ENCODE measurements around the gene ADAMTS19. TPM values are rescaled to one million over a fixed set of nuclear protein-coding genes. Genes with fewer than 3 reads are reported as not detected.

ADAMTS19 gene
- total and polyA plus RNA-seq, 2 of the 13 experiments (the other 11 are each of a cell fraction or from before 2014, with no cell fraction given): not detected

DNA sequence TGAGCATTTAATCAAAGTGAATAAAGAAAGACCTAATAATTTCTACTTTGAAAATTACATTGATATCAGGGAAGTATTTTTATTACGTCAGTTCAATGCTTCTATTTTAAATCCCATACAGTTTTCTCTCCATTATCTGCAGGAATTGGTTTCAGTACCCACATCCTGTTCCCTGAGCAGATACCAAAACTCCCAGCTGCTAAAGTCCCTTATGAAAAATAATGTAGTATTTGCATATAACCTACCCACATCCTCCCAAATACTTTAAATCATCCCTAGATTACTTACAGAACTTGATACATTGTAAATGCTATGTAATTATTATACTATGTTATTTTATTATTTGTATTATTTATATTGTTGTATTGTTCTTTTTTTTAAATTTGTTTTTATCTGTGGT, 162.4 kb downstream of the ADAMTS19 start:
- POLR2A ChIA-PET: no interaction called here
- in situ Hi-C loops (cut with HindIII; ENCODE audit: extremely low pct_ligation_motif_present, low pct_unique_long_range_greater_than_20kb) (no loop called here), intact Hi-C loops (cut with micrococcal nuclease; ENCODE audit: unreplicated experiment) (no loop called here)
- Histone ChIP-seq H2AFZ (ENCODE audit: low read length) (no peak overlapping the region), H3K27me3 (ENCODE audit: control insufficient read depth in 1 of 2, insufficient read depth in 2 of 2, low read length in 2 of 2) (no peaks in the 10 kb centered on the region), H3K79me2 (ENCODE audit: insufficient read depth, low read length) (no peaks in the 10 kb centered on the region), H4K20me1 (ENCODE audit: insufficient read depth, low read length) (no peaks in the 10 kb centered on the region), H3K9me3 (ENCODE audit: low read length) (no peaks in the 10 kb centered on the region), H3K27ac (ENCODE audit: extremely low read length, insufficient read depth, low read length) (no peak overlapping the region), H3K4me1 (ENCODE audit: insufficient read depth, low read length) (no peaks in the 10 kb centered on the region), H3K36me3 (replicated peaks in 1 of 2; ENCODE audit: control insufficient read depth in 1 of 2, insufficient read depth in 2 of 2, low read length in 2 of 2) (no peaks in the 10 kb centered on the region), H3K4me2 (ENCODE audit: low read depth, low read length) (no peak overlapping the region), H3K4me3 (replicated peaks in 1 of 3; ENCODE audit: insufficient read depth in 1 of 3, low read depth in 2 of 3, low read length in 3 of 3) (no peak overlapping the region), H3K9ac (ENCODE audit: insufficient read depth, low read depth, low read length) (no peak overlapping the region)
- BruUV-seq (replicated peaks): no TSS peak
- ATAC-seq: no peak
- CTCF ChIA-PET (ENCODE audit: low intra/inter-chr PET ratio, low total read pairs): interaction anchor here (0.6 kb wide), 1 partner anchor 668 kb away, joined by 3 read pairs; no protein-coding TSS in a partner anchor
- FAIRE-seq: no peak
- no peak for DNase-seq (ENCODE audit: low spot score)
- 0% methylated on average over 1 of the region's 1 CpG for WGBS (ENCODE audit: low lambda C conversion rate)
- TF ChIP-seq ZHX1 (CRISPR knock-in tag; IDR thresholded peaks at IDR 0.05; ENCODE audit: low read depth): no peak
- TF ChIP-seq ZNF225 (CRISPR knock-in tag; IDR thresholded peaks at IDR 0.05): no peak
- TF ChIP-seq ZNF12 (CRISPR knock-in tag; IDR thresholded peaks at IDR 0.05): no peak
- TF ChIP-seq, protein P1, sequence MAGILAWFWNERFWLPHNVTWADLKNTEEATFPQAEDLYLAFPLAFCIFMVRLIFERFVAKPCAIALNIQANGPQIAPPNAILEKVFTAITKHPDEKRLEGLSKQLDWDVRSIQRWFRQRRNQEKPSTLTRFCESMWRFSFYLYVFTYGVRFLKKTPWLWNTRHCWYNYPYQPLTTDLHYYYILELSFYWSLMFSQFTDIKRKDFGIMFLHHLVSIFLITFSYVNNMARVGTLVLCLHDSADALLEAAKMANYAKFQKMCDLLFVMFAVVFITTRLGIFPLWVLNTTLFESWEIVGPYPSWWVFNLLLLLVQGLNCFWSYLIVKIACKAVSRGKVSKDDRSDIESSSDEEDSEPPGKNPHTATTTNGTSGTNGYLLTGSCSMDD (CRISPR knock-in tag; IDR thresholded peaks at IDR 0.05): no peak
- TF ChIP-seq SRSF4 (IDR thresholded peaks at IDR 0.05; ENCODE audit: low read depth, low read length, poor library complexity, severe bottlenecking): no peak
- TF ChIP-seq HOXA3 (CRISPR knock-in tag; IDR thresholded peaks at IDR 0.05): no peak
- TF ChIP-seq ZMYM3 (CRISPR knock-in tag; IDR thresholded peaks at IDR 0.05): no peak
- no peak for TF ChIP-seq NR1H2 (CRISPR knock-in tag; IDR thresholded peaks at IDR 0.05; ENCODE audit: borderline replicate concordance, low read depth)
- TF ChIP-seq, protein P2, sequence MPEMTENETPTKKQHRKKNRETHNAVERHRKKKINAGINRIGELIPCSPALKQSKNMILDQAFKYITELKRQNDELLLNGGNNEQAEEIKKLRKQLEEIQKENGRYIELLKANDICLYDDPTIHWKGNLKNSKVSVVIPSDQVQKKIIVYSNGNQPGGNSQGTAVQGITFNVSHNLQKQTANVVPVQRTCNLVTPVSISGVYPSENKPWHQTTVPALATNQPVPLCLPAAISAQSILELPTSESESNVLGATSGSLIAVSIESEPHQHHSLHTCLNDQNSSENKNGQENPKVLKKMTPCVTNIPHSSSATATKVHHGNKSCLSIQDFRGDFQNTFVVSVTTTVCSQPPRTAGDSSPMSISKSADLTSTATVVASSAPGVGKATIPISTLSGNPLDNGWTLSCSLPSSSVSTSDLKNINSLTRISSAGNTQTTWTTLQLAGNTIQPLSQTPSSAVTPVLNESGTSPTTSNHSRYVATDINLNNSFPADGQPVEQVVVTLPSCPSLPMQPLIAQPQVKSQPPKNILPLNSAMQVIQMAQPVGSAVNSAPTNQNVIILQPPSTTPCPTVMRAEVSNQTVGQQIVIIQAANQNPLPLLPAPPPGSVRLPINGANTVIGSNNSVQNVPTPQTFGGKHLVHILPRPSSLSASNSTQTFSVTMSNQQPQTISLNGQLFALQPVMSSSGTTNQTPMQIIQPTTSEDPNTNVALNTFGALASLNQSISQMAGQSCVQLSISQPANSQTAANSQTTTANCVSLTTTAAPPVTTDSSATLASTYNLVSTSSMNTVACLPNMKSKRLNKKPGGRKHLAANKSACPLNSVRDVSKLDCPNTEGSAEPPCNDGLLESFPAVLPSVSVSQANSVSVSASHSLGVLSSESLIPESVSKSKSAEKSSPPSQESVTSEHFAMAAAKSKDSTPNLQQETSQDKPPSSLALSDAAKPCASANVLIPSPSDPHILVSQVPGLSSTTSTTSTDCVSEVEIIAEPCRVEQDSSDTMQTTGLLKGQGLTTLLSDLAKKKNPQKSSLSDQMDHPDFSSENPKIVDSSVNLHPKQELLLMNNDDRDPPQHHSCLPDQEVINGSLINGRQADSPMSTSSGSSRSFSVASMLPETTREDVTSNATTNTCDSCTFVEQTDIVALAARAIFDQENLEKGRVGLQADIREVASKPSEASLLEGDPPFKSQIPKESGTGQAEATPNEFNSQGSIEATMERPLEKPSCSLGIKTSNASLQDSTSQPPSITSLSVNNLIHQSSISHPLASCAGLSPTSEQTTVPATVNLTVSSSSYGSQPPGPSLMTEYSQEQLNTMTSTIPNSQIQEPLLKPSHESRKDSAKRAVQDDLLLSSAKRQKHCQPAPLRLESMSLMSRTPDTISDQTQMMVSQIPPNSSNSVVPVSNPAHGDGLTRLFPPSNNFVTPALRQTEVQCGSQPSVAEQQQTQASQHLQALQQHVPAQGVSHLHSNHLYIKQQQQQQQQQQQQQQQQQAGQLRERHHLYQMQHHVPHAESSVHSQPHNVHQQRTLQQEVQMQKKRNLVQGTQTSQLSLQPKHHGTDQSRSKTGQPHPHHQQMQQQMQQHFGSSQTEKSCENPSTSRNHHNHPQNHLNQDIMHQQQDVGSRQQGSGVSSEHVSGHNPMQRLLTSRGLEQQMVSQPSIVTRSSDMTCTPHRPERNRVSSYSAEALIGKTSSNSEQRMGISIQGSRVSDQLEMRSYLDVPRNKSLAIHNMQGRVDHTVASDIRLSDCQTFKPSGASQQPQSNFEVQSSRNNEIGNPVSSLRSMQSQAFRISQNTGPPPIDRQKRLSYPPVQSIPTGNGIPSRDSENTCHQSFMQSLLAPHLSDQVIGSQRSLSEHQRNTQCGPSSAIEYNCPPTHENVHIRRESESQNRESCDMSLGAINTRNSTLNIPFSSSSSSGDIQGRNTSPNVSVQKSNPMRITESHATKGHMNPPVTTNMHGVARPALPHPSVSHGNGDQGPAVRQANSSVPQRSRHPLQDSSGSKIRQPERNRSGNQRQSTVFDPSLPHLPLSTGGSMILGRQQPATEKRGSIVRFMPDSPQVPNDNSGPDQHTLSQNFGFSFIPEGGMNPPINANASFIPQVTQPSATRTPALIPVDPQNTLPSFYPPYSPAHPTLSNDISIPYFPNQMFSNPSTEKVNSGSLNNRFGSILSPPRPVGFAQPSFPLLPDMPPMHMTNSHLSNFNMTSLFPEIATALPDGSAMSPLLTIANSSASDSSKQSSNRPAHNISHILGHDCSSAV (CRISPR knock-in tag; IDR thresholded peaks at IDR 0.05; ENCODE audit: borderline replicate concordance): no peak
- TF ChIP-seq SMYD3 (CRISPR knock-in tag; IDR thresholded peaks at IDR 0.05): no peak
- TF ChIP-seq ZNF431 (CRISPR knock-in tag; IDR thresholded peaks at IDR 0.05; ENCODE audit: borderline replicate concordance, low read depth): no peak
- no peak for TF ChIP-seq KDM2A (CRISPR knock-in tag; IDR thresholded peaks at IDR 0.05; ENCODE audit: borderline replicate concordance, low read depth)
- no peak for TF ChIP-seq TBL1XR1 (IDR thresholded peaks at IDR 0.05; ENCODE audit: borderline replicate concordance, low read length, partially characterized antibody)
- no peak for TF ChIP-seq SUZ12 (IDR thresholded peaks at IDR 0.05; ENCODE audit: low read depth, low read length)

All from HepG2 (cell line).